ENCODE measurements around the gene PSMD13. TPM values are rescaled to one million over a fixed set of nuclear protein-coding genes. Genes with fewer than 3 reads are reported as not detected.

PSMD13 gene
- polyA plus RNA-seq, 1 experiment, result 187 TPM

DNA sequence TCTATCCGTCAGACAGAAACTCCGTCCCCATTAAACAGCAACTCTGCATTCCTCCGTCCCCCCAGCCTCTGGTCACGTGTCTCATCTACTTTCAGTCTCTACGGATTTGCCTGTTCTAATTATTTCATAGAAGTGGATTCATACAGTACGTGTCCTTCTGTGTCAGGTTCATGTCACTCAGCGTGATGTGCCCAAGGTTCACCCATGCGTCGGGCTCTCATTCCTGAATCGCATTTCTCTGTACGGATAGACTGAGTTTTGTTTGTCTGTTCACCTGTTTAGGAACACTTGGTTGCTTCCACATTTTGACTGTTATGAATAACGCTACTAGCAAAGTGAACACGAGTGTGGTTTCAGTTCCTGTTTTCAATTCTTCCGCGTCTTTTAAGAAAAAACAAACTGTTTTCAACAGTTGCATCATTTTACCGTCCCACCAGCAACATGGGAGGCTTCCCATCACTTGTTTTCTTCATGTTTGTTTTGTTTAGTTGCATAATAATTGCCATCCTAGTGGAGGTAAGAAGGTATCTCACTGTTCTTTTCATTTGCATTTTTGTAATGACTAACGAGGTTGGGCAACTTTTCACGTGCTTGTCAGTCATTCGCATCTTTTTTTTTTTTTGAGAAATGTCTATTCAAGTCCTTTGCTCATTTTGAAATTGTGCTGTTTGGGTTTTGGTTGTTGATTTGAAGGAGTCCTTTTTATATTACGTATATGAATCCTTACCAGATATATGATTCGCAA, 32.5 kb downstream of the PSMD13 start:
- Histone ChIP-seq H3K4me3 (ENCODE audit: low read depth, low read length) (no peak overlapping the region), H3K27me3 (ENCODE audit: control insufficient read depth, insufficient read depth, low read length) (peaks cover 10% of the 10 kb centered on the region), H3K36me3 (ENCODE audit: control insufficient read depth, insufficient read depth, low read length) (no peaks in the 10 kb centered on the region)
- TF ChIP-seq, protein P1, sequence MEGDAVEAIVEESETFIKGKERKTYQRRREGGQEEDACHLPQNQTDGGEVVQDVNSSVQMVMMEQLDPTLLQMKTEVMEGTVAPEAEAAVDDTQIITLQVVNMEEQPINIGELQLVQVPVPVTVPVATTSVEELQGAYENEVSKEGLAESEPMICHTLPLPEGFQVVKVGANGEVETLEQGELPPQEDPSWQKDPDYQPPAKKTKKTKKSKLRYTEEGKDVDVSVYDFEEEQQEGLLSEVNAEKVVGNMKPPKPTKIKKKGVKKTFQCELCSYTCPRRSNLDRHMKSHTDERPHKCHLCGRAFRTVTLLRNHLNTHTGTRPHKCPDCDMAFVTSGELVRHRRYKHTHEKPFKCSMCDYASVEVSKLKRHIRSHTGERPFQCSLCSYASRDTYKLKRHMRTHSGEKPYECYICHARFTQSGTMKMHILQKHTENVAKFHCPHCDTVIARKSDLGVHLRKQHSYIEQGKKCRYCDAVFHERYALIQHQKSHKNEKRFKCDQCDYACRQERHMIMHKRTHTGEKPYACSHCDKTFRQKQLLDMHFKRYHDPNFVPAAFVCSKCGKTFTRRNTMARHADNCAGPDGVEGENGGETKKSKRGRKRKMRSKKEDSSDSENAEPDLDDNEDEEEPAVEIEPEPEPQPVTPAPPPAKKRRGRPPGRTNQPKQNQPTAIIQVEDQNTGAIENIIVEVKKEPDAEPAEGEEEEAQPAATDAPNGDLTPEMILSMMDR (IDR thresholded peaks at IDR 0.05; ENCODE audit: insufficient read depth, low read depth, low read length), result no peak
- ChIA-PET CTCF (interaction anchor here (0.8 kb wide), 2 partner anchors 10 to 35 kb away, joined by 3 read pairs; no protein-coding TSS in a partner anchor), POLR2A (no interaction called here)
- DNase-seq (ENCODE audit: low read depth), result no peak

DNA sequence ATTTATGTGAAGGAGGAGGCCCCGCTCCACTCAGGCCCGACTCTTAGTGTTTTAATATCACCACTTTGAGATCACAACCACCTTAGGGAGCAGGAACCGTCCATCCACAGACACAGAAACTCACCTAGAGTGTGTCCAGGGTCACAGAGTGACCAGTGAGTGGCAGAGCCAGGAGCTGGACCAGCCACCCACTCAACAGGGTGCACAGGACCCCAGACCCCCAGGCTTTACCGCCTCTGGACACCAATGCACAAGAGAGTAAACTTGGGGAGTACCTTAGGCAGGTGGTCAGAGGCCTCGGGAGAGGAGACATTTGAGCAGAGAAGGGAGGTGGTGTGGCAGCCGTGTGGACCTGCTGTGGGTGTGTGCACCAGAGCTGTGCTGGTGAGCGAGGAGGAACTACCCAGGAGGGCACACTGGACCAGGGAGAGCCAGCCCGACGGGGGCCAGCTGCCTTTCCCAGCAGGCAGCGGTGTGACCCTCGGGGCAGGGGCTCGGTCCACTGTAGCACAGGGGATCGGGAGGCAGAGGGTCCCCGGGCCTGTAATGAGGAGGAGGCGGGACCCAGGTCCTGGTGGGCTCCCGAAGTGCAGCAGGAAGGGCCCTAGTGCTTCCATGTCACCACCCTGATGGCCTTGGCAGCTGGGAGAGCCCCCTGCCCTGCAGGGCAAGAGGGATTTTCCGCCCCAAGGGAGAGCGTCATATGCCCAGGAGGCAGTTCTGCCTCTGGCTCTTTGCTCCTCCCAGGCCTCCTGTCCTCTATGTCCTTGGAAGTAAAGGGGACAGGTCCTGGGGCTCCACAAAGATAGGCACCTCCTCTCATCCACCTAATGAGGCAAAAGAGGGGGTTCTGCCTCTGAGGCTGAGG, 33.9 kb downstream of the PSMD13 start:
- POLR2A ChIA-PET, result no interaction called here
- no peak for DNase-seq (ENCODE audit: low read depth)
- Histone ChIP-seq H3K27me3 (ENCODE audit: control insufficient read depth, insufficient read depth, low read length) (peaks cover 10% of the 10 kb centered on the region), H3K36me3 (ENCODE audit: control insufficient read depth, insufficient read depth, low read length) (no peaks in the 10 kb centered on the region), H3K4me3 (ENCODE audit: low read depth, low read length) (no peak overlapping the region)
- TF ChIP-seq, protein P1 (IDR thresholded peaks at IDR 0.05; ENCODE audit: insufficient read depth, low read depth, low read length), result no peak
- CTCF ChIA-PET, result interaction anchor here (1.5 kb wide), 1 partner anchor 34 kb away, joined by 3 read pairs; no protein-coding TSS in a partner anchor

DNA sequence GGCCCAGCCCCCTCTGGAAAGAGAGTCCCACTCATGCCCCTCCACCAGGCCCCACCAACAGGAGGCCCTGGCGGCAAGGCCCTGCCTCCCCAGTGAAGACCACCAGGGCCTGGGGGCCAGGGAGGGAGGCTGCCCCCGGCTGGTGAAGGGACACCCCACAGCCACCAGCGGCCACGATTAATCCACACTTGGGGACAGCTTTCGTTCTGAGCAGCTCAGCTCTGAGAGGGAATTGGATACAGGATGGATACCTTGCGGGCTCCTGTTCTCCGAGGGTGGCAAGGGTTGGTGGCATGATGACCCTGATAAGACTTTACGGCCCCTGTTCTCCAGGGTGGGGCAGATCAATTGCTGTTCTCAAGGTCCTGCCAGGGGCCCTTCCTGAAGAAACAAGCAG, 34.5 kb downstream of the PSMD13 start:
- H3K36me3 ChIP-seq (ENCODE audit: control insufficient read depth, insufficient read depth, low read length), result no peaks in the 10 kb centered on the region
- DNase-seq (ENCODE audit: low read depth), result no peak
- POLR2A ChIA-PET, result no interaction called here
- H3K4me3 ChIP-seq (ENCODE audit: low read depth, low read length), result no peak overlapping the region
- peaks cover 10% of the 10 kb centered on the region for H3K27me3 ChIP-seq (ENCODE audit: control insufficient read depth, insufficient read depth, low read length)
- CTCF ChIA-PET, result interaction anchor here (1.5 kb wide), 1 partner anchor 33 kb away, joined by 3 read pairs; no protein-coding TSS in a partner anchor
- TF ChIP-seq, protein P1 (IDR thresholded peaks at IDR 0.05; ENCODE audit: insufficient read depth, low read depth, low read length), result no peak

DNA sequence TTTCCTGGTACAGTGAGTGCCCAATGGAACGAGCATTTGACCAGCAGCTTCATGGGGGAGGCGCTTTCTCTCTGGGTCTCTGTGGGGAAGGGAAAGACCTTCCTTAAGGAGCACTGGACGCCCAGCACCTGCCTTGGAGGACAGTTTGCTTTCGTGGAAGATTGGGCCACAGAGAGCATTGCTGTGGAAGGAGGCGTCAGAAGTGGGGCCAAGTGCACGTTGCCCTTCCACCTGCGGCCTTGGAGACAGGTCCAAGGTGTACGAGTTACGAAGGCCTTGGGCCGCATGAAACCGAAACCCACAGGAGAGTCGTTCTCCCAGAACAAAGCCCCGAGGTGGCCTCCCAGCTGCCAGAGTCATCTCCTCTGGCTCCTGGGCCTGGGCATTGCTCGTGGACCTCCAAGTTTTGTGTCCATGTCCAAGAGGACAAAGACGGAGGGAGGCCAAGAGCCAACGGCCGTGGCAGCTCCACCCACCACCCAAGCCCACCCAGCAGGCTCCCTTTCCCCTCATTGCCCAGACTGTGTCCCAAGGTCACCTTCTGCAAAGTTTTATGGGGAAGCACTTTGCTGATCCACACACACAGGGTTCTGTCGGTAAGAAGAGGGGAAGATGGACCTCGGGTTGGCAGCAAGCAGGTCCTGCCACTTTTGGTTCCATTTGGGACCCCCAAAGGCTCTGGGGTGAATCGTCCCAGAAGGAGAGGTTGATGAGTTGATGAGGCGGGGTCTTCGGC, 35.6 kb downstream of the PSMD13 start:
- H3K36me3 ChIP-seq (ENCODE audit: control insufficient read depth, insufficient read depth, low read length), result no peaks in the 10 kb centered on the region
- TF ChIP-seq, protein P1 (IDR thresholded peaks at IDR 0.05; ENCODE audit: insufficient read depth, low read depth, low read length), result no peak
- CTCF ChIA-PET, result interaction anchor here (1.5 kb wide), 1 partner anchor 32 kb away, joined by 3 read pairs; no protein-coding TSS in a partner anchor
- no peak overlapping the region for H3K4me3 ChIP-seq (ENCODE audit: low read depth, low read length)
- POLR2A ChIA-PET, result no interaction called here
- DNase-seq (ENCODE audit: low read depth), result no peak
- peaks cover 15% of the 10 kb centered on the region for H3K27me3 ChIP-seq (ENCODE audit: control insufficient read depth, insufficient read depth, low read length)

DNA sequence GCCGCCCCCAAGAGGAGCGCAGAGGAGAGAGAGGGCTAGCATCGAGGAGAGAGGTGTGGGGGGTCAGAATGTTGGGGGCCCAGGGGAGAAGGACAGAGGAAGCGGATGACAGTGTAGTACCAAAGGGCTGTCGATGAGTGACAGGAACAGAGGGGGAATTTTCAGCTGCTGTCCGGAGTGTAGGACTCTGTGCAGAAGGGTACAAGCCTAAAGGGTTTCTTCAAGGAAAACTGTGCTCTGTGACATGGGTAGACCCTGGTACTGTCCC, 36.1 kb downstream of the PSMD13 start:
- TF ChIP-seq, protein P1 (IDR thresholded peaks at IDR 0.05; ENCODE audit: insufficient read depth, low read depth, low read length), result no peak
- CTCF ChIA-PET, result no interaction called here
- H3K36me3 ChIP-seq (ENCODE audit: control insufficient read depth, insufficient read depth, low read length), result no peaks in the 10 kb centered on the region
- H3K27me3 ChIP-seq (ENCODE audit: control insufficient read depth, insufficient read depth, low read length), result peaks cover 15% of the 10 kb centered on the region
- POLR2A ChIA-PET, result no interaction called here
- H3K4me3 ChIP-seq (ENCODE audit: low read depth, low read length), result no peak overlapping the region
- no peak for DNase-seq (ENCODE audit: low read depth)
